Activated CD4-positive, CD25-positive, alpha-beta regulatory T cell treated with anti-CD3 and anti-CD28 coated beads, Interleukin-2, amount 50 U/mL, for 16 hours (primary cell): ENCODE data around the gene FCHO2.
"Not testable (repeated sequence)": the region's sequence is repeated elsewhere in the genome, so short reads cannot be mapped to it uniquely, and the experiment has no call there.

Source experiments
- DNase-seq: peaks from one replicate; pipeline ENCODE4 v3.0.0-alpha.2; 2020; ENCODE audit warnings: low read depth, low spot score

The FCHO2 gene

GRCh38 chr5:72955143-72955767 lies 586 bp upstream of the FCHO2 start:
- no peak for DNase-seq

GRCh38 chr5:72956324-72957140 lies 691 bp downstream of the FCHO2 start:
- DNase-seq: no peak

- no peak for DNase-seq
These were observed 1.5 kb downstream of the FCHO2 start for GRCh38 chr5:72957337-72957736.

GRCh38 chr5:72959257-72959656 lies 3.4 kb downstream of the FCHO2 start:
- DNase-seq: no peak

GRCh38 chr5:72974481-72974880 lies 18.6 kb downstream of the FCHO2 start:
- not testable (repeated sequence) for DNase-seq

GRCh38 chr5:72976810-72977209 lies 21.0 kb downstream of the FCHO2 start:
- DNase-seq: not testable (repeated sequence)

GRCh38 chr5:72985719-72986118 lies 29.9 kb downstream of the FCHO2 start:
- DNase-seq: no peak

- DNase-seq: no peak
These were observed 32.9 kb downstream of the FCHO2 start for GRCh38 chr5:72988769-72989168.

- no peak for DNase-seq
These were observed 35.6 kb downstream of the FCHO2 start for GRCh38 chr5:72991394-72991793.

GRCh38 chr5:72994578-72994977 lies 38.7 kb downstream of the FCHO2 start:
- DNase-seq: no peak

GRCh38 chr5:72996632-72997031 lies 40.8 kb downstream of the FCHO2 start:
- DNase-seq: no peak

- no peak for DNase-seq
These were observed 44.1 kb downstream of the FCHO2 start for GRCh38 chr5:72999916-73000315.

- DNase-seq: no peak
These were observed 50.0 kb downstream of the FCHO2 start for GRCh38 chr5:73005886-73006285.

- no peak for DNase-seq
These were observed 51.2 kb downstream of the FCHO2 start for GRCh38 chr5:73007051-73007450.

- DNase-seq: no peak
These were observed 53.0 kb downstream of the FCHO2 start for GRCh38 chr5:73008831-73009230.

GRCh38 chr5:73011612-73012011 lies 55.8 kb downstream of the FCHO2 start:
- DNase-seq: not testable (repeated sequence)

- no peak for DNase-seq
These were observed 63.1 kb downstream of the FCHO2 start for GRCh38 chr5:73018892-73019291.

- DNase-seq: no peak
These were observed 63.9 kb downstream of the FCHO2 start for GRCh38 chr5:73019766-73020165.

GRCh38 chr5:73022471-73023169 lies 66.8 kb downstream of the FCHO2 start:
- no peak for DNase-seq

GRCh38 chr5:73024946-73025544 lies 69.2 kb downstream of the FCHO2 start:
- DNase-seq: not testable (repeated sequence)

- DNase-seq: no peak
These were observed 71.5 kb downstream of the FCHO2 start for GRCh38 chr5:73027361-73027760.

- DNase-seq: no peak
These were observed 72.0 kb downstream of the FCHO2 start for GRCh38 chr5:73027816-73028215.
